GM19438 (cell line): ENCODE measurements around the gene NUDT21.
"Not testable (repeated sequence)": the region's sequence is repeated elsewhere in the genome, so short reads cannot be mapped to it uniquely, and the experiment has no call there.

ENCODE experiments used
- ATAC-seq: cut with Tn5 transposase; IDR thresholded peaks from one replicate; pipeline ENCODE4 v1.9.1; 2021; ENCODE audit warnings: low read depth; ENCODE audit not compliant: unreplicated experiment

NUDT21 gene

DNA sequence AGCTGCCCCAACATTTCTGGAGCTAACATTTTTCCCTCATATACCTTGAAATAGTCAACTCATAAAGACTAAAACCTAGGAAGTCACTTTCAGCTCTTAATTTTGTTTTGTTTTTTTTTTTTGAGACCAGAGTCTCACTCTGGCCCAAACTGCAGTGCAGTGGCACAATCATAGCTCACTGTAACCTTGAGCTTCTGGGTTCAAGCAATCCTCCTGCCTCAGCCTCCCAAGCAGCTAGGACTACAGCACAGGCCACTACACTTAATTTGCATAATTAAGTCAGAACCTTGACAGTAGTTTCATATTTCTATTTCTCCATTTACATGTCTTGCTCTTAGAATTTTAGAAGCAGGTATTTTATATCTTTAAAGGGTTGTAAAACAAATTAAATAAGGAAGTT lies 30.5 kb downstream of the NUDT21 start:
- no peak for ATAC-seq

DNA sequence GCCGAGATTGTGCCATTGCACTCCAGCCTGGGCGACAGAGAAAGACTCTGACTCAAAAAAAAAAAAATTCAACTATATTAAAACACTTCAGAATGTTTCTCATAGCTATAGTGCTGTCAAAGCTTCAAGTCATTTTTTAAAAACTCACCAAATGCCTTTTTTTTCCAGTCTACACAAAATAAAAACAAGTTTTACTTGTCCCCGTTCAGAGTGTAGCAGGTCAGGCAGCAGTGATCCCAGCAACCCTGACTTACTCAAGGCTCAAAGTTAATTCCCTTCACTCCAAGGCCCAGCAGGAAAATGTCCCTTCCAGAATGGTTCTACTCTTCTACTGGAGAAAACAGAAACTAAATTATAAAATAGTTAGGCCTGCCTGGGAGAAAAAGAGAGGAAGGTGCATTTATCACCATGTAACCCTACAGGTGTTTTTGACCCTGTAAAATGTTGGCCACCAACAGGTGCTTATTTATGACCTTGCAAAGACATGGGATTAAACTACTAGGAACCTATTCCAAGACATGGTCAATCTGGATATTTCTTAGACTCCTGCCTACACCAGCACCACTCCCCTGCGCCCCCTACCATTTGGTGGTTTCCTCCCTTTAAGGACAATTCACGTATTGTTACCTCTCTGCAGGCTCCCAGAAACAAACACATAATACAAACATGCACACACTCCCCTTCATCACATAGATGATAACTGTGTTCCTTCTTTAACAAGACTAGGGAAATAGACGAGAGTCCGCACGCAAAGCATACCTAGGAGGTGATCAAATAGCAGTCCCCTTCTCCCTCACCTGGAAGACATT lies 31.2 kb downstream of the NUDT21 start:
- no peak for ATAC-seq

DNA sequence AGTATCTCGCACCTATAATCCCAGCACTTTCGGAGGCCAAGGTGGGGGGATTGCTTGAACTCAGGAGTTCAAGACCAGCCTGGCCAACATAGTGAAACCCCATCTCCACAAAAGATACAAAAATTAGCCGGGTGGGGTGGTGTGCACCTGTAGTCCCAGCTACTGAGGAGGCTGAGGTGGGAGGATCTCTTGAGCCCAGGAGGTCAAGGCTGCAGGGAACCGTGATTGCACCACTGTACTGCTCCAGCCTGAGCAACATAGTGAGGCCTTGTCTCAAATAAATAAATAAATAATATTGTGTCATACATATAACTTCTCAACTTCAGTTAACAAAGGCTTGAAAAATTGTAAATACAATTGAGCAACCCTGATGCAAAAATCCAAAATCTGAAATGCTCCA lies 34.0 kb downstream of the NUDT21 start:
- no peak for ATAC-seq

DNA sequence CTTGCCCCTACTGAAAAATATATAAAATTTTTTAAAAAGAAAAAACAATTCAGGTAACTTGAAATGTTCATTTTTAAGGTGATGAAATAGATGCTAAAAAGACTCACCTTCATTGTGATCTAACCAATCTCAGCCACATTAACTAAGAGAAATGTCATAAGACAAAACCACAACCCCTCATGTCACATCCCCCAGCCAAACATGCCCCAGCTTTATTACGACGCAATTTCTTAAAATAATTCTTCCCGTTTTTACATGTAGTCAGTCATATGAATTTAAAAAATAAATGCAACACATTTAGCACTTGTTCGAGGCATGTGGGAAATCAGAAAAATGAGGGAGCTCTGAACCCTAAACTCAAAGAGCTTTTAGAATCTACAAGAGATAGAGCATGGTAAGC lies 35.3 kb downstream of the NUDT21 start:
- ATAC-seq = no peak

DNA sequence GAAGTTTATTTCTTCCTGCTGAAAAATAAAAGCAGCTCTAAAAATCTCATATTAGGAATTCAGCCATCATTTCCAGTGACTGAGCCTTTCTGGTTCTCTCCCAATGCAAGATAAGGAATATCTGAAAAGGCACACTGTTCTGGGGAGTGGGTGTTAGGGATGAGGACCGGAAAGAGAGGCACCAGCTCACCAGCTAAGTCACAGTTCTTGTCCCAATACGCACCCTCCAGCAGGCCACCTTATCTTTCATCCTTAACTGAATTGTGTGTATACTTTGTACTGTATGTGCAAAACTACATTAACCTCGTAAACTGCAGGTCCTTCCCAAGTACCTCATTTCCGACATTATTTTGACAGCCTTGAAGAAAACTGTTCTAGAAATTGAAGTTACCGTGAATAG lies 36.8 kb downstream of the NUDT21 start:
- ATAC-seq = no peak

DNA sequence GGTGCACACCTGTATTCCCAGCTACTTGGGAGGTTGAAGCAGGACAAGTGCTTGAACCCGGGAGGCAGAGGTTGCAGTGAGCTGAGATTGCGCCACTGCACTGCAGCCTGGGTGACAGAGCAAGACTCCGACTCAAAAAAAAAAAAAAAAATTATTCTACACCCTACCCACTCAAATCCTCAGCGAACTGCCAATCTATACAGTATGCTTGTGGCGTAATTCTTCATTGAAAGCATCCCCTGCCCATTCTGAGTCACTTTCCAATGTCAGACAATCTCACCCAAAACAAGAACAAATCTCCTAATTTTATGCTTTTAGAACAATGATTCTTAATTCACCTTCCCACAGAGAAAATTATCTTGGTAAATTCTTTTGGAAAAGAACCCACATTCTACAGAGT lies 37.8 kb downstream of the NUDT21 start:
- ATAC-seq = no peak

DNA sequence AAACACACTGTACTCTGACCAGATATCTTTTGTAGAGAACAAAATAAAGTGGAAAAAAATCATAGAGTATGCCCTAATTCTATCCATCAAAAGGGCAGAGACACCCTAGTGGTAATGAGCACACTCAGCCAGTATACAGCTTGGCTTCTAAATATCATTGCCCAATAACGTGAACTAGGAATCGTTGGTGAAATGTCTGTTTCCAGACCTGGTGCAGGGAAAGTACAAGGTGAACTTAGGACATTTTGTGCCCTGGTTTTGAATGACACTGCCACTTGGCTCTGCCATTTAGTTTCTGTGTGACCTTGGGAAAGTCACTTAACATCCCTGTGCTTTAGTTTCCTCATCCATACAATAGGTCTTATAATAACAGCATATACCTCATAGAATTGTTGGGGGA lies 39.5 kb downstream of the NUDT21 start:
- ATAC-seq = no peak

DNA sequence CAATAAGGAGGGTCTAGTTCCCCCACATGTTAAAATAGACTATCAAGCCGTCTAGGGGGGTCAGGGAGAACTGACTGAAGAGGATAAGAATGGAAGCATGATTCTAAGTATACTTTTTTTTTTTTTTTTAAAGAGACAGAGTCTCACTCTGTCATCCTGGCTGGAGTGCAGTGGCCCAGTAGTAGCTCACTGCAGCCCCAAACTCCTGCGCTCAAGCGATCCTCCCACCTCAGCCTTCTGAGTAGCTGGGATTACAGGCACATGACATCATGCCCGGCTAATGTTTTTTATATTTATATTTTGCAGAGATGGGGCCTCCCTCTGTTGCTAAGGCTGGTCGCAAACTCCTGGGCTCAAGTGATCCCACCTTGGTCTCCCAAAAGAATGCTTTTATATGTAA lies 40.0 kb downstream of the NUDT21 start:
- ATAC-seq = no peak

DNA sequence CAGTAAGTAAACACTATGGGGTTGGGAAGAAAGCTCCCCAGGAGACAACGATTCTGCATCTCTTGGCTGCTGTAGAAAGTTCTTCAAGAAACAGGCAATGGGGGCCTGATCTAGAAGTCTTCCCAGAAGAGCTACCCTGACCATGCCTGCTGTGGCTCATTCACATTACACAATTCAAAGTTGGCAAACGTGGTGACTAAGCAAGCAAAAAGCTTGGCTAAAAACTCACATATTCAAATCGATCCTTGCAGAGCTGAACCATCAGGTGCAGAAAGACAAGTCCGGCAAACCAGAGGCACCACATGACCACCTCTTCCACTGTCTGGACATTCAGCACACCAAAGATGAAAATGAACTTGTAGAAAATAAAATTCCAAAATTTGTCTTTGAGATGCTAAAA lies 41.9 kb downstream of the NUDT21 start:
- ATAC-seq = no peak

DNA sequence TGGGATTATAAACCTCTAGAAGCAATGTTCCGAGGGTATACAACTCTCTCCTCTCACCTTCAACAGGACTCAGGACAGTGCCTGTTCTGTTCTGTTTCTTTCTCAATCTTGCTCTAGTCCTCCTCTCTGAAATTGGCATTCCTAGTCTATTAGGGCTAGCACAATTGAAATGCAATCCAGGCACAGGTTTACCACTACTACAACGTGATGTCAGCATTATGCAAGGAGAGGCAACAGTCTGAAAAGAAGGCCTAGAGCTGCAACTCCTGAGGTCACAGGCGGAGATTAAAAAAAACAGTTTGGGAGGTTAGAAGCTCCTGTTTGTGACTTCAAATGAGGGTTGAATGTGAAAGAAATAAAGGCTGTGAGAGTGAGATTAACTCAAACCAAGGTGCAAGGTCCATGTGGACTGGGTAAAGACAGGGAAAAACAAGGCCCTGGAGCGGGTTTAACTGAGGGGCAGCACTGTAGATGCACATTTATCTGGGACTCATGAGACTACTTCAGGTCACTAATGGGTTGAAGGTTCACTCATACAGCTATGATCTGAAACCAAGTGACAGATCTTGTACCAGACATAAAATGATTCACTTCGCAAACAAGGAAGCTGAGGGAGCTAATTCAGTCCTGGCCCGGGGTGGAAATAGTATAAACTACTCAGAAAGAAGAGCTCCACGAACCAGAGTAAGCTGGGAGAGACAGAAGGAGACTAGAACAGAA lies 42.6 kb downstream of the NUDT21 start:
- no peak for ATAC-seq

DNA sequence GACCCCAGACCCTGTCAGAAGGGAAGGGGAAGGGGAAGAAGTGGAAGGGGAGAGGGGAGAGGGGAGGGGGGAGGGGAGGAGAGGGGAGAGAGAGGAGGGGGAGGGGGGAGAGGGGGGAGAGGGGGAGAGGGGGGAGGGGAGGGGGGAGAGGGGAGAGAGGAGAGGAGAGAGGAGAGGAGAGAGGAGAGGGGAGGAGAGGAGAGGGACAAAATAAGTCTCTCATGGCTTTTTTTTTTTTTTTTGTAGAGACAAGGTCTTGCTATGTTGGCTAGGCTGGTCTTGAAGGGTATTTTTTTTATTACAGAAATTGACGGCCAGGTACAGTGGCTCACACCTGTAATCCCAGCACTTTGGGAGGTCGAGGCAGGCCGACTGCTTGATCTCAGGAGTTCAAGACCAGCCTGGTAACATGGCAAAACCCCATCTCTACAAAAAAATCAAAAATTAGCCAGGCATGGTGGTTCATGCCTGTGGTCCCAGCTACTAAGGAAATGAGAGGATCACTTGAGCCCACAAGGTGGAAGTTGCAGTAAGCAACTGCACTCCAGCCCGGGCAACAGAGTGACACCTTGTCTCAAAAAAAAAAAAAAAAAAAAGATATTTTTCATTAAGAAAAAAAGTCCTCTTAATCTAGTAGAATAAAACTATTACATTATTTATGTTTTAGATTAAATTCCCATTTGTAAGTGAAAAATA lies 45.0 kb downstream of the NUDT21 start:
- ATAC-seq = no peak

DNA sequence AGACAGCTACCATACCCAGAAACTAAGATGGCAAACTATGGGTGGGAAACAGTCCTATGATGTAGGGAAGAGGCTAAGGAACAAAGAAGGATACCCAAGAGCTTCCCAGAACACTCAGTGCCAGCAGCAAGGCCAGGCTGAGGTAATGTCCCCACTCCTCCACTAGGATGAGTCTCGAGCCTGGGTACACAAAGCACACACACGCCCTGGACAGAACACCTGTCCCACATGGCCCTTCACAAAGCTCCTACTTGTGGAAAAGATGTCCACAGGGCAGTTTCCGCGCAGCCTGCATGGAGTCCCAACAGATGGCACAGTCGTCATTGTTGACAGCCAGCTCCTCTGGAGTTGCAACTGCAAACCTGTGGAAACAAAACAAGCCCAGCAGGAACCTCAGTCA lies 49.6 kb downstream of the NUDT21 start:
- ATAC-seq = no peak

DNA sequence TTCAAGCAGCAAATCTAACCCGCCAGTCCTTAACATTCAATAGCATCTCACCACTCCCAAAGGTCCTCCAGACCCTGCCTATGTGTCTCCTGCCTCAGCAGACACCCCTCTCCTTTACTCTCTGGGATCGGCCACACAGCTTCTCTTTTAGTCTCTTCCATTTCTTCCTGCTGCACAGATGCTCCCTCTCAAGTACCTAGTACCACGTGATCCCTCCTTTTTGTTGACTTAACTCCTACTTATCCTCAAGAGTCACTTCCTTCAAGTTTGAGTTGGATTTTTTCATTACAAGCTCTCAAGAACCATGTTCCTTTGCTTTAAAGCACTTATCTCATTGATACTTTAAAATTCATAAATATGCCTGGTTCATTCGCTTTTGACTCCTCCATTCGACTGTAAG lies 50.7 kb downstream of the NUDT21 start:
- ATAC-seq = no peak

DNA sequence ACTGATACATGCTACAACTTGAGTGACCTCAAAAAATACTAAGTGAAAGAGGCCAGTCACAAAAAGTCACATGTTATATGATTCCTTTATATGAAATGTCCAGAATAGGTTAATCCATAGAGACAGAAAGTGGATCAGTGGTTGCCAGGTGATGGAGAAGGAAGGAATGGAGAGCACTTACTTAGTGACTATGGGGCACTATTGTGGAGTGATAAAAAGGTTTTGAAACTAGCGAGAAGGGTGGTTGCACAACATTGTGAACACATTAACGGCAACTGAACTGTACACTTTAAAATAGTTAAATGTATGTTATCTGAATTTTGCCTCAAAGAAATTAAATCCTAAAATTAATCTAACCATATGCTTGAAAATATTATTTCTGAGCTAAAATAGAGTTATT lies 51.6 kb downstream of the NUDT21 start:
- no peak for ATAC-seq

DNA sequence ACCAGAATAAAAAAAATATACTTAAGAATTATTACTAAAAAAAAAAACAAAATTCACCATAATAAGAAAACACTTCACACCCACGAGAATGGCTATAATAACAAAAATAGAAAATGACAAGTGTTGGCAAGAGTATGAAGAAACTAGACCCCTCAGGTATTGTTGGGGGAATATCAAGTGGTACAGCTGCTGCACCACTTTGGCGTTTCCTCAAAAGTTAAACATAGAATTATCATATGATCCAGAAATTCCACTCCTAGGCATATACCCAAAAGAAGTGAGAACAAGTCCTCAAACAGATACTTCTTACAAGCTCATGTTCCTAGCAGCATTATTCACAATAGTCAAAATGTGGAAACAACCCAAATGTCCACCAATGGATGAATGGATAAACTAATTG lies 52.1 kb downstream of the NUDT21 start:
- no peak for ATAC-seq

DNA sequence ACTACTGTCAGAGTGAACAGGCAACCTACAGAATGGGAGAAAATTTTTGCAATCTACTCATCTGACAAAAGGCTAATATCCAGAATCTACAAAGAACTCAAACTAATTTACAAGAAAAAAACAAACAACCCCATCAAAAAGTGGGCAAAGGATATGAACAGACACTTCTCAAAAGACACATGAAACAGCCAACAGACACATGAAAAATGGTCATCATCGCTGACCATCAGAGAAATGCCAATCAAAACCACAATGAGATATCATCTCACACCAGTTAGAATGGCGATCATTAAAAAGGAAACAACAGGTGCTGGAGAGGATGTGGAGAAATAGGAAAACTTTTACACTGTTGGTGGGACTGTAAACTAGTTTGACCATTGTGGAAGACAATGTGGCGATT lies 54.4 kb downstream of the NUDT21 start:
- not testable (repeated sequence) for ATAC-seq

DNA sequence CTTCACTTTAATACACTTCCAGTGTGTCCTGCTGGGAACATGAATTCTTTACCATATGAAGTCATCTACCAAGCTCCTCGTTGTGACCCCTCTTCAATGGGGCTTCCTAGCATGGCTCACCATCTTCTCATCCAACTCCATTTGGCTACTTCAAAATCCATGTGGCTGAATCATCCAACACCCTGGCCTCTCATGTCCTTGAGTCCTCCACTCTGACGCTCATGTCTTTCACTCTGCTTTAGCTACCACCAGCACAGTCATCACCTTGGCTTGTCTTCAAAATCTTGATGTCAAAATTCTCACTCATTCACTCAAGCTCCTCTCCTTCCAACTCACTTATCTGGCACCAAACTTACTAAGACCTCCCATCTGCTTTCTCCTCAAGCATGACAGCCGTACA lies 61.6 kb downstream of the NUDT21 start:
- no peak for ATAC-seq

DNA sequence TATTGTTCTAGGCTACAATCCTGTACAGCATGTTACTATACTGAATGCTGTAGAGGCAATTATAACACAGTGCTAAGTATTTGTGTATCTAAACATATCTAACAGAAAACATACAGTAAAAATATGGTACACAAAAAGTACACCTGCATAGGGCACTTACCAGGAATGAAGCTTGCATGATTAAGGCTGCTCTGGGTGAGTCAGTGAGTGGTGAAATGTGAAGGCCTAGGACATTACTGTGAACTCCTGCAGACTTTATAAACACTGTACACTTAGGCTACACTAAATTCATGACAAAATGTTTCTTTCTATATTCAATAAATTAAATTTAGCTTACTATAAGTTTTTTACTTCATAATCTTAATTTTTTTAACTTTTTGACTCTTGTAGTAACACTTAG lies 62.9 kb downstream of the NUDT21 start:
- no peak for ATAC-seq

DNA sequence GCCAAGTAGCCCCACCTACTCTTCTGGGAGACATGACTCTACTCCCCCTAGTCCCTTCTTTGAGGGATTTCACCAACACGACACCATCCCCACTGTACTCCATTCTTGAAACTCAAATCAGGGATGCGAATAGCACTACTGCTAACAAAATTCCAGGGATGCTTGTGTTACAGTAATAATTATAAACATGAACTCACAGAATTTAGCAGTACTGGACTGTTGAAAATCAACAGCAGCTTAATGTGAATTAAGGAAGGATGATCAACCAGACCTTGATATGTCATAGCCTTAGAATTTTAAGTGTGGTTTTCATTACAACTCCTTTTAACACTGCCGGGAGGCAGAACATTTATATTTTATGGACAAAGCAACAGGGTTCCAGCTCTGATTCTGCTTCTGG lies 63.7 kb downstream of the NUDT21 start:
- no peak for ATAC-seq

DNA sequence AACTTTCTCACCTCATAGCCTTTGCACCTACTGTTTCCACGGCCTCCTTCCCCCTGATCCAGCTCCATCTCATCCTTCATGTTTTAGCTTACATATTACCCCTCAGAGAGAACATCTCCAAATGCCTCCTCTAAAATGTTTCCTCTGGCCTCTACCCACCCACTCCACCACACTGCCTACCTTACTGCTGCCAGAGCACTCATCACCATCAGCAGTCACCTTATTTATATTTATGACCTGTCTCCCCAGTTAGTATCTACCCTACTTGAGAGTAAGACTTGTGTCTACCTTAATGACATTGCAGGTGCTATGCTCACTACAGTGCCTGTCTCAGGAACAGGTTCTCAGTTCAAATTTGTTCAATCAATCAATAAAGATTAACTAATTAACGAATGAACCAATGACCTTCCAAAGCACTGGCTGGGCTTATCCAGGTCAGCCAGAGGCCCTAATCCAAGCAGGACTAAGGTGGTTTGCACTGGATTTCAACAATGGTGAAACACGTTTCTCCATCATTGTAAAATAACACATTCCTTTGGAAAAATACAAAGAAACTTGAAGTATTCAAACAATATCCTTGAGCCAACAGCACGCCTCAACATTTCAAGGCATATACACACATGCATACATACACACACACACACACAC lies 66.9 kb downstream of the NUDT21 start:
- no peak for ATAC-seq

DNA sequence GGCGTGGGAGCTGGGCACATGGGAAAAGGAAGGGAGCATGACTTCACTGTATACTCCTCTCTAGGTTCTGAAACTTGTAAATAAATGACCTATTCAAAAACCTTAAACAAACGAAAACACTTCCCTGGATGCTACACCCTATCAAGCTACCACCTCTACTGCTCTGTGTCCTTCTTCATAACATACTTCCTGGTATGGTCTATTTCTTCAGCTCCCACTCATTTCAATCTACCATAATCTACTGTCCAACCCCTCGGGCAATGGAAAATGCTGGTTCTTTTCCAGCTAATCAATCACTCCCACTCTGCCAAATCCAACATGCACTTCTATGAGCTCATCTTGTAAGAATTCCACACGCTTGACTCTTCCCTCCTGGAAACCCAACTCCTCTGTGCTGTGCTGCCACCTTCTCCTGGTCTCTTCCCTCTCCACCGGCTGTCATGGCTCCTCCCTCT lies 68.2 kb downstream of the NUDT21 start:
- no peak for ATAC-seq
